HAP-1 (cell line): ENCODE data around the gene SLC22A12.

Source experiments
- DNase-seq, 2 experiments: peaks; one replicate each; pipeline ENCODE4 v3.0.0-alpha.2; 2016 to 2020; ENCODE audit warnings: low spot score in 2 of 2
- H3K27me3 ChIP-seq: fragments of 250-450 bp; sonication (Bioruptor Pico); 2 replicates; pipeline ENCODE4 v1.5.1; 2020; ENCODE audit warnings: low read depth, mild to moderate bottlenecking, moderate library complexity
- H3K36me3 ChIP-seq: fragments of 250-450 bp; sonication (Bioruptor Pico); replicated peaks from 2 replicates; pipeline ENCODE4 v1.5.1; 2020; ENCODE audit warnings: mild to moderate bottlenecking
- H3K4me1 ChIP-seq: fragments of 250-450 bp; sonication (Bioruptor Pico); 2 replicates; pipeline ENCODE4 v1.5.1; 2020; ENCODE audit warnings: mild to moderate bottlenecking
- H3K4me3 ChIP-seq: fragments of 250-450 bp; sonication (Bioruptor Pico); 2 replicates; pipeline ENCODE4 v1.5.1; 2020; ENCODE audit warnings: mild to moderate bottlenecking, moderate library complexity
- H3K9me3 ChIP-seq: fragments of 250-450 bp; sonication (Bioruptor Pico); 2 replicates; pipeline ENCODE4 v1.5.1; 2020; ENCODE audit warnings: mild to moderate bottlenecking, moderate library complexity
- in situ Hi-C: fragments of 300-500 bp; cut with MboI; formaldehyde crosslinking; loops from 3 replicates; pipeline ENCODE4 v1.14.3; 2020; ENCODE audit warnings: low sequenced_read_pairs, inconsistent platforms, mixed read lengths

Gene SLC22A12

GRCh38 chr11:64621283-64622019 lies 30.4 kb downstream of the SLC22A12 start:
- no peaks in the 10 kb centered on the region for H3K36me3 ChIP-seq
- H3K9me3 ChIP-seq = no peaks in the 10 kb centered on the region
- in situ Hi-C loops = no loop called here
- H3K4me3 ChIP-seq = no peak overlapping the region
- H3K4me1 ChIP-seq = no peaks in the 10 kb centered on the region
- no peaks in the 10 kb centered on the region for H3K27me3 ChIP-seq
- DNase-seq = no peak

- no peak for DNase-seq
- Histone ChIP-seq H3K36me3 (no peaks in the 10 kb centered on the region), H3K9me3 (no peaks in the 10 kb centered on the region), H3K27me3 (no peaks in the 10 kb centered on the region), H3K4me3 (no peak overlapping the region), H3K4me1 (no peaks in the 10 kb centered on the region)
- in situ Hi-C loops = no loop called here
These were observed 31.7 kb downstream of the SLC22A12 start for GRCh38 chr11:64622681-64623080.

- Histone ChIP-seq H3K4me1 (no peaks in the 10 kb centered on the region), H3K4me3 (no peak overlapping the region), H3K9me3 (no peaks in the 10 kb centered on the region), H3K27me3 (no peaks in the 10 kb centered on the region), H3K36me3 (no peaks in the 10 kb centered on the region)
- in situ Hi-C loops = no loop called here
- DNase-seq = no peak
These were observed 34.0 kb downstream of the SLC22A12 start for GRCh38 chr11:64624883-64625481.

- H3K4me3 ChIP-seq = no peak overlapping the region
- H3K9me3 ChIP-seq = no peaks in the 10 kb centered on the region
- H3K36me3 ChIP-seq = no peaks in the 10 kb centered on the region
- in situ Hi-C loops = no loop called here
- no peak for DNase-seq
- H3K27me3 ChIP-seq = no peaks in the 10 kb centered on the region
- no peaks in the 10 kb centered on the region for H3K4me1 ChIP-seq
These were observed 35.6 kb downstream of the SLC22A12 start for GRCh38 chr11:64626637-64627036.

GRCh38 chr11:64627371-64627770 lies 36.4 kb downstream of the SLC22A12 start:
- no peak for DNase-seq
- Histone ChIP-seq H3K27me3 (no peaks in the 10 kb centered on the region), H3K36me3 (no peaks in the 10 kb centered on the region), H3K4me3 (no peak overlapping the region), H3K4me1 (no peaks in the 10 kb centered on the region), H3K9me3 (no peaks in the 10 kb centered on the region)
- in situ Hi-C loops = no loop called here

GRCh38 chr11:64628596-64628995 lies 37.6 kb downstream of the SLC22A12 start:
- H3K4me1 ChIP-seq = no peaks in the 10 kb centered on the region
- H3K4me3 ChIP-seq = no peak overlapping the region
- no peaks in the 10 kb centered on the region for H3K27me3 ChIP-seq
- H3K9me3 ChIP-seq = no peaks in the 10 kb centered on the region
- no peaks in the 10 kb centered on the region for H3K36me3 ChIP-seq
- in situ Hi-C loops = no loop called here
- DNase-seq = no peak

GRCh38 chr11:64629103-64629502 lies 38.1 kb downstream of the SLC22A12 start:
- H3K9me3 ChIP-seq = no peaks in the 10 kb centered on the region
- no peaks in the 10 kb centered on the region for H3K36me3 ChIP-seq
- no peak overlapping the region for H3K4me3 ChIP-seq
- H3K4me1 ChIP-seq = no peaks in the 10 kb centered on the region
- no peaks in the 10 kb centered on the region for H3K27me3 ChIP-seq
- no peak for DNase-seq
- in situ Hi-C loops = no loop called here

- Histone ChIP-seq H3K9me3 (no peaks in the 10 kb centered on the region), H3K36me3 (no peaks in the 10 kb centered on the region), H3K27me3 (no peaks in the 10 kb centered on the region), H3K4me1 (no peaks in the 10 kb centered on the region), H3K4me3 (no peak overlapping the region)
- in situ Hi-C loops = no loop called here
- DNase-seq = peak in 1 of 2 experiments; percentile 57
These were observed 39.0 kb downstream of the SLC22A12 start for GRCh38 chr11:64629796-64630562.

- H3K27me3 ChIP-seq = no peaks in the 10 kb centered on the region
- in situ Hi-C loops = no loop called here
- H3K9me3 ChIP-seq = no peaks in the 10 kb centered on the region
- no peak for DNase-seq
- no peaks in the 10 kb centered on the region for H3K4me1 ChIP-seq
- no peaks in the 10 kb centered on the region for H3K36me3 ChIP-seq
- H3K4me3 ChIP-seq = no peak overlapping the region
These were observed 40.7 kb downstream of the SLC22A12 start for GRCh38 chr11:64631675-64632074.

- in situ Hi-C loops = no loop called here
- Histone ChIP-seq H3K4me1 (no peaks in the 10 kb centered on the region), H3K36me3 (no peaks in the 10 kb centered on the region), H3K4me3 (no peak overlapping the region), H3K27me3 (no peaks in the 10 kb centered on the region), H3K9me3 (no peaks in the 10 kb centered on the region)
- no peak for DNase-seq
These were observed 41.2 kb downstream of the SLC22A12 start for GRCh38 chr11:64632237-64632636.

- no peaks in the 10 kb centered on the region for H3K4me1 ChIP-seq
- in situ Hi-C loops = no loop called here
- H3K4me3 ChIP-seq = no peak overlapping the region
- DNase-seq = no peak
- no peaks in the 10 kb centered on the region for H3K27me3 ChIP-seq
- no peaks in the 10 kb centered on the region for H3K36me3 ChIP-seq
- H3K9me3 ChIP-seq = no peaks in the 10 kb centered on the region
These were observed 41.6 kb downstream of the SLC22A12 start for GRCh38 chr11:64632654-64633053.

GRCh38 chr11:64633555-64634159 lies 42.6 kb downstream of the SLC22A12 start:
- DNase-seq = no peak
- Histone ChIP-seq H3K9me3 (no peaks in the 10 kb centered on the region), H3K4me1 (no peaks in the 10 kb centered on the region), H3K27me3 (no peaks in the 10 kb centered on the region), H3K4me3 (no peak overlapping the region), H3K36me3 (no peaks in the 10 kb centered on the region)
- in situ Hi-C loops = no loop called here

GRCh38 chr11:64637334-64638017 lies 46.5 kb downstream of the SLC22A12 start:
- DNase-seq = no peak
- no peaks in the 10 kb centered on the region for H3K36me3 ChIP-seq
- H3K27me3 ChIP-seq = peaks cover 8% of the 10 kb centered on the region
- H3K4me3 ChIP-seq = no peak overlapping the region
- in situ Hi-C loops = no loop called here
- peaks cover 4% of the 10 kb centered on the region; the same call in 1 of the 2 replicates for H3K4me1 ChIP-seq
- no peaks in the 10 kb centered on the region for H3K9me3 ChIP-seq
